Sigmoid colon (tissue), 7 donors: Measurements from ENCODE around the gene TMEM239. TPM values are rescaled to one million over a fixed set of nuclear protein-coding genes. Genes with fewer than 3 reads are reported as not detected.

Source experiments
- DNase-seq: peaks from one replicate; pipeline ENCODE4 v3.0.0-alpha.2; 2019
- H3K27ac ChIP-seq, 4 donors: fragments of 200-600 bp; sonication (generic); one replicate each; pipeline ENCODE4 v1.5.1; 2016 to 2019; ENCODE audit warnings: mild to moderate bottlenecking in 1 of 4
- H3K27me3 ChIP-seq, 3 donors: fragments of 200-600 bp; sonication (generic); one replicate each; pipeline ENCODE4 v1.5.1; 2019; ENCODE audit warnings: mild to moderate bottlenecking in 1 of 3
- H3K36me3 ChIP-seq, 4 donors: fragments of 200-600 bp; sonication (generic); one replicate each; pipeline ENCODE4 v1.5.1; 2016 to 2019
- H3K4me1 ChIP-seq, 4 donors: fragments of 200-600 bp; sonication (generic); one replicate each; pipeline ENCODE4 v1.5.1; 2017 to 2019
- H3K4me3 ChIP-seq, 4 donors: fragments of 200-600 bp; sonication (generic); one replicate each; pipeline ENCODE4 v1.5.1; 2017 to 2019; ENCODE audit warnings: mild to moderate bottlenecking in 2 of 4, moderate library complexity in 1 of 4
- H3K9me3 ChIP-seq, 4 donors: fragments of 200-600 bp in 3 of 4; sonication (generic) in 3 of 4; one replicate each; pipeline versions ENCODE4 v1.5.1 to v1.6.1; 2013 to 2019
- EP300 ChIP-seq, 4 donors: sonication (generic); formaldehyde crosslinking; IDR thresholded peaks; one replicate each; pipeline ENCODE4 v1.6.1; 2017; ENCODE audit warnings: antibody characterized with exemption in 4 of 4
- POLR2A ChIP-seq, 2 donors: fragments of 450-650 bp; IDR thresholded peaks; one replicate each; pipeline ENCODE4 v1.6.1; 2016; ENCODE audit warnings: antibody characterized with exemption in 2 of 2, mild to moderate bottlenecking in 2 of 2, moderate library complexity in 2 of 2
- POLR2AphosphoS5 ChIP-seq, 4 donors: sonication (generic); formaldehyde crosslinking; IDR thresholded peaks; one replicate each; pipeline ENCODE4 v1.6.1; 2017; ENCODE audit warnings: antibody characterized with exemption in 4 of 4
- WGBS, 2 donors: extraction: QIAGEN DNeasy Blood & Tissue Kit; methylation state at CpG; one replicate each; pipeline ENCODE4 v1.1.7; 2013; 5-methylcytosine and 5-hydroxymethylcytosine counted together
- intact Hi-C: fragments of 100-400 bp; cut with DNase I; formaldehyde crosslinking; loops from one replicate; pipeline ENCODE4 v1.15.1; 2023
- polyA plus RNA-seq, 3 donors: library from polyadenylated mRNA; stranded (reverse); fragments of 200-250 nt; gene quantifications; one replicate each; pipeline ENCODE4 v1.2.3, GENCODE V29; 2013
- total RNA-seq, 4 donors: library from RNA; depleted of rRNA; stranded (reverse); fragments of >200 nt; gene quantifications; one replicate each; pipeline ENCODE4 v1.1.0, GENCODE V29; 2016
- TF ChIP-seq, protein P1 (sequence below), 4 experiments: fragments of 450-650 bp in 3 of 4; fragments of 200-600 bp in 1 of 4; IDR thresholded peaks; one replicate each; pipeline ENCODE4 v1.5.1; 2016 to 2019; ENCODE audit warnings: antibody characterized with exemption in 4 of 4, mild to moderate bottlenecking in 3 of 4, moderate library complexity in 2 of 4
- donor health status: healthy with polysubstance abuse.
- donor health status: Bipolar disorder and iron deficiency.
- donor health status: healthy.

TMEM239 gene
- total and polyA plus RNA-seq, 7 donors: 0.28 TPM; not detected in 6

DNA sequence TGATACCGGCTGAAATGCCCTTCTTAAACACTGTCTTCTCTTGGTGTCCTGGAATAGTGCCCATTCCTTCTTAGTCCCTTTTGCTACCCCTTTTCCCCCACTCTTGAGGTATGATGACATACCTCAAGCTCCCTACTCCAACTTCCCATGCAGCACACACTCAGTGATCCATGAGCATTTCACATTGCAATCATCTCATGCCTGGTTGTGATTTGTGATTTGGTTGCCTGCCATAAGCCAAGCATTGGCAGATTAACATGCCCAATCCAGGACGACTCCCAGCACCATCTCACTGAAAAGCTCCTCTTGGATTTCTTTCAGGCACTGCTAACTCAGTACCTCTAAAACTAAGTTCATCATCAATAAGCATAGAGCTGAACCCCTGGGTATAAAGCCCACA lies 42.4 kb downstream of the TMEM239 start:
- Histone ChIP-seq H3K27me3 (no peaks in the 10 kb centered on the region), H3K27ac (no peak overlapping the region), H3K4me1 (no peaks in the 10 kb centered on the region), H3K9me3 (no peaks in the 10 kb centered on the region), H3K4me3 (no peak overlapping the region), H3K36me3 (peaks cover 18 to 29% (median 22%) of the 10 kb centered on the region in 4 donors)
- WGBS, 2 donors: 91 to 95% methylated on average over 2 of the region's 2 CpGs
- no peak for TF ChIP-seq EP300 (IDR thresholded peaks at IDR 0.05)
- no peak for DNase-seq
- intact Hi-C loops: no loop called here

- DNase-seq: no peak
- intact Hi-C loops: no loop called here
- no peaks in the 10 kb centered on the region for H3K9me3 ChIP-seq
- no peak overlapping the region for H3K27ac ChIP-seq
- peaks cover 18 to 39% (median 29%) of the 10 kb centered on the region in 4 donors for H3K36me3 ChIP-seq
- H3K4me3 ChIP-seq: no peak overlapping the region
- no peak for TF ChIP-seq POLR2AphosphoS5 (IDR thresholded peaks at IDR 0.05)
- TF ChIP-seq, protein P1, sequence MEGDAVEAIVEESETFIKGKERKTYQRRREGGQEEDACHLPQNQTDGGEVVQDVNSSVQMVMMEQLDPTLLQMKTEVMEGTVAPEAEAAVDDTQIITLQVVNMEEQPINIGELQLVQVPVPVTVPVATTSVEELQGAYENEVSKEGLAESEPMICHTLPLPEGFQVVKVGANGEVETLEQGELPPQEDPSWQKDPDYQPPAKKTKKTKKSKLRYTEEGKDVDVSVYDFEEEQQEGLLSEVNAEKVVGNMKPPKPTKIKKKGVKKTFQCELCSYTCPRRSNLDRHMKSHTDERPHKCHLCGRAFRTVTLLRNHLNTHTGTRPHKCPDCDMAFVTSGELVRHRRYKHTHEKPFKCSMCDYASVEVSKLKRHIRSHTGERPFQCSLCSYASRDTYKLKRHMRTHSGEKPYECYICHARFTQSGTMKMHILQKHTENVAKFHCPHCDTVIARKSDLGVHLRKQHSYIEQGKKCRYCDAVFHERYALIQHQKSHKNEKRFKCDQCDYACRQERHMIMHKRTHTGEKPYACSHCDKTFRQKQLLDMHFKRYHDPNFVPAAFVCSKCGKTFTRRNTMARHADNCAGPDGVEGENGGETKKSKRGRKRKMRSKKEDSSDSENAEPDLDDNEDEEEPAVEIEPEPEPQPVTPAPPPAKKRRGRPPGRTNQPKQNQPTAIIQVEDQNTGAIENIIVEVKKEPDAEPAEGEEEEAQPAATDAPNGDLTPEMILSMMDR (IDR thresholded peaks at IDR 0.05): no peak
- TF ChIP-seq EP300 (IDR thresholded peaks at IDR 0.05): no peak
- TF ChIP-seq POLR2A (IDR thresholded peaks at IDR 0.05): no peak
- no peaks in the 10 kb centered on the region for H3K4me1 ChIP-seq
- H3K27me3 ChIP-seq: no peaks in the 10 kb centered on the region
- WGBS, 2 donors: 90 to 91% methylated on average over 4 of the region's 4 CpGs
Observed at GRCh38 chr20:2859330-2860121, 43.4 kb downstream of the TMEM239 start.

DNA sequence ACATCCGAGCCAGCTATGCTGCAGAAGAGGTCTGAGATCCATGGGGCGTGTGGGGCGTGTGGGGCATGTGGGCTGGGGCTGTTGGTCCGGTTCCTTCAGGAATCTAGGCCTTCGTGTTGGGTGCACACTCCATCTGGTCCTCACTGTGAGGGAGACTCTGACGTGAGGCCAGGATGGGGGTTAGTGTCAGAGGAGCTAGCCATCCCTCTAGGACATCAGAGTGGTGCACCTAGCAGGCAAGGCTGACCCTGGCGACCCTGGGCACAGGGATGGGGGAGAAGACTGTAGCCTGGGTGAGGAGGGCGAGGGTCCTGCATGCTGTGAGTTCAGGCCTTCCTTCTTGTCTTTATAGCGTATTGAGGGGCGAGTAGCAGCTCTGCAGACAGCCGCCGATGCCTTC lies 48.5 kb downstream of the TMEM239 start:
- H3K27me3 ChIP-seq: no peaks in the 10 kb centered on the region
- H3K9me3 ChIP-seq: no peaks in the 10 kb centered on the region
- DNase-seq: no peak
- no peak overlapping the region for H3K27ac ChIP-seq
- 95 to 97% methylated on average over 12 of the region's 12 CpGs for WGBS, 2 donors
- H3K4me3 ChIP-seq: no peak overlapping the region
- no peaks in the 10 kb centered on the region for H3K4me1 ChIP-seq
- intact Hi-C loops: no loop called here
- TF ChIP-seq POLR2A (IDR thresholded peaks at IDR 0.05): no peak
- TF ChIP-seq, protein P1 (IDR thresholded peaks at IDR 0.05): no peak
- TF ChIP-seq EP300 (IDR thresholded peaks at IDR 0.05): no peak
- no peak for TF ChIP-seq POLR2AphosphoS5 (IDR thresholded peaks at IDR 0.05)
- H3K36me3 ChIP-seq: peaks cover 32 to 65% (median 47%) of the 10 kb centered on the region in 4 donors

DNA sequence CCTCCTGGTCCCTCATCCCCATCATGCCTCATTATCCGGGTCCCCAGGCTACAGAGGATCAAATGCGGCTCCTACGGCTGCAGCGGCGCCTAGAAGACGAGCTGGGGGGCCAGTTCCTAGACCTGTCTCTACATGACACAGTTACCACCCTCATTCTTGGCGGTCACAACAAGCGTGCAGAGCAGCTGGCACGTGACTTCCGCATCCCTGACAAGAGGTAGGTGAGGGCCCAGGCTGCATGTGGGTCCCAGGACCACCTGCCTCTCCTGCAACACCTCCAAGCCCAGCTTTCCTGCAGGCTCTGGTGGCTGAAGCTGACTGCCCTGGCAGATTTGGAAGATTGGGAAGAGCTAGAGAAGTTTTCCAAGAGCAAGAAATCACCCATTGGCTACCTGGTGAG lies 48.9 kb downstream of the TMEM239 start:
- no peak overlapping the region for H3K27ac ChIP-seq
- no peaks in the 10 kb centered on the region for H3K9me3 ChIP-seq
- no peaks in the 10 kb centered on the region for H3K4me1 ChIP-seq
- no peaks in the 10 kb centered on the region for H3K27me3 ChIP-seq
- intact Hi-C loops: no loop called here
- WGBS, 2 donors: 96 to 97% methylated on average over 10 of the region's 10 CpGs
- DNase-seq: no peak
- TF ChIP-seq, protein P1 (IDR thresholded peaks at IDR 0.05): no peak
- TF ChIP-seq POLR2AphosphoS5 (IDR thresholded peaks at IDR 0.05) (no peak), EP300 (IDR thresholded peaks at IDR 0.05) (no peak), POLR2A (IDR thresholded peaks at IDR 0.05) (no peak)
- H3K4me3 ChIP-seq: no peak overlapping the region
- H3K36me3 ChIP-seq: peaks cover 32 to 65% (median 47%) of the 10 kb centered on the region in 4 donors

GRCh38 chr20:2865630-2866029 lies 49.5 kb downstream of the TMEM239 start:
- Histone ChIP-seq H3K4me1 (peaks cover 0 to 2% (median 0%) of the 10 kb centered on the region in 4 donors), H3K36me3 (peaks cover 31 to 63% (median 44%) of the 10 kb centered on the region in 4 donors), H3K27me3 (no peaks in the 10 kb centered on the region), H3K4me3 (no peak overlapping the region), H3K27ac (no peak overlapping the region), H3K9me3 (no peaks in the 10 kb centered on the region)
- TF ChIP-seq EP300 (IDR thresholded peaks at IDR 0.05) (no peak), POLR2A (IDR thresholded peaks at IDR 0.05) (no peak), POLR2AphosphoS5 (IDR thresholded peaks at IDR 0.05) (no peak)
- TF ChIP-seq, protein P1 (IDR thresholded peaks at IDR 0.05): no peak
- WGBS, 2 donors: 76 to 93% methylated on average over 3 of the region's 3 CpGs
- intact Hi-C loops: no loop called here
- DNase-seq: no peak
